Sigmoid colon (tissue), 7 donors: ENCODE results near the gene WWTR1. TPM values are rescaled to one million over a fixed set of nuclear protein-coding genes. Genes with fewer than 3 reads are reported as not detected.

ENCODE experiments used
- DNase-seq: peaks from one replicate; pipeline ENCODE4 v3.0.0-alpha.2; 2019
- H3K27ac ChIP-seq, 4 donors: fragments of 200-600 bp; sonication (generic); one replicate each; pipeline ENCODE4 v1.5.1; 2016 to 2019; ENCODE audit warnings: mild to moderate bottlenecking in 1 of 4
- H3K27me3 ChIP-seq, 3 donors: fragments of 200-600 bp; sonication (generic); one replicate each; pipeline ENCODE4 v1.5.1; 2019; ENCODE audit warnings: mild to moderate bottlenecking in 1 of 3
- H3K36me3 ChIP-seq, 4 donors: fragments of 200-600 bp; sonication (generic); one replicate each; pipeline ENCODE4 v1.5.1; 2016 to 2019
- H3K4me1 ChIP-seq, 4 donors: fragments of 200-600 bp; sonication (generic); one replicate each; pipeline ENCODE4 v1.5.1; 2017 to 2019
- H3K4me3 ChIP-seq, 4 donors: fragments of 200-600 bp; sonication (generic); one replicate each; pipeline ENCODE4 v1.5.1; 2017 to 2019; ENCODE audit warnings: mild to moderate bottlenecking in 2 of 4, moderate library complexity in 1 of 4
- H3K9me3 ChIP-seq, 4 donors: fragments of 200-600 bp in 3 of 4; sonication (generic) in 3 of 4; one replicate each; pipeline versions ENCODE4 v1.5.1 to v1.6.1; 2013 to 2019
- EP300 ChIP-seq, 4 donors: sonication (generic); formaldehyde crosslinking; IDR thresholded peaks; one replicate each; pipeline ENCODE4 v1.6.1; 2017; ENCODE audit warnings: antibody characterized with exemption in 4 of 4
- POLR2A ChIP-seq, 2 donors: fragments of 450-650 bp; IDR thresholded peaks; one replicate each; pipeline ENCODE4 v1.6.1; 2016; ENCODE audit warnings: antibody characterized with exemption in 2 of 2, mild to moderate bottlenecking in 2 of 2, moderate library complexity in 2 of 2
- POLR2AphosphoS5 ChIP-seq, 4 donors: sonication (generic); formaldehyde crosslinking; IDR thresholded peaks; one replicate each; pipeline ENCODE4 v1.6.1; 2017; ENCODE audit warnings: antibody characterized with exemption in 4 of 4
- WGBS, 2 donors: extraction: QIAGEN DNeasy Blood & Tissue Kit; methylation state at CpG; one replicate each; pipeline ENCODE4 v1.1.7; 2013; 5-methylcytosine and 5-hydroxymethylcytosine counted together
- intact Hi-C: fragments of 100-400 bp; cut with DNase I; formaldehyde crosslinking; loops from one replicate; pipeline ENCODE4 v1.15.1; 2023
- polyA plus RNA-seq, 3 donors: library from polyadenylated mRNA; stranded (reverse); fragments of 200-250 nt; gene quantifications; one replicate each; pipeline ENCODE4 v1.2.3, GENCODE V29; 2013
- total RNA-seq, 4 donors: library from RNA; depleted of rRNA; stranded (reverse); fragments of >200 nt; gene quantifications; one replicate each; pipeline ENCODE4 v1.1.0, GENCODE V29; 2016
- TF ChIP-seq, protein P1 (sequence below), 4 experiments: fragments of 450-650 bp in 3 of 4; fragments of 200-600 bp in 1 of 4; IDR thresholded peaks; one replicate each; pipeline ENCODE4 v1.5.1; 2016 to 2019; ENCODE audit warnings: antibody characterized with exemption in 4 of 4, mild to moderate bottlenecking in 3 of 4, moderate library complexity in 2 of 4
- donor health status: healthy with polysubstance abuse.
- donor health status: Bipolar disorder and iron deficiency.
- donor health status: healthy.

WWTR1 gene
- total RNA-seq: 100 to 1,000 TPM; 243 to 340 (median 317) TPM
- 10 to 100 TPM in 2 of 3 donors, 1 to 10 TPM in 1; 7.9 to 19.2 (median 15.2) TPM for polyA plus RNA-seq

GRCh38 chr3:149657926-149658743, at the start of gene WWTR1:
WWTR1 (minus strand) TSS chr3:149658025; CDS start chr3:149657306, 719 bp downstream.
- H3K27me3 ChIP-seq: no peaks in the 10 kb centered on the region
- WGBS, 2 donors: 0 to 1% methylated on average over 52 of the region's 52 CpGs
- H3K27ac ChIP-seq: peak within 1 kb of the TSS; percentile 93 to 99 (median 98)
- intact Hi-C loops: loop anchor here (2.0 to 10.0 kb wide), 6 partner anchors 59 to 703 kb away; partner anchors contain the start of gene RNF13
- peaks cover 0 to 6% (median 0%) of the 10 kb centered on the region in 4 donors for H3K36me3 ChIP-seq
- peaks cover 0 to 56% (median 50%) of the 10 kb centered on the region in 4 donors for H3K4me1 ChIP-seq
- peak; percentile 62 to 90 (median 74) for TF ChIP-seq EP300 (IDR thresholded peaks at IDR 0.05)
- TF ChIP-seq POLR2AphosphoS5 (IDR thresholded peaks at IDR 0.05): peak; percentile 97 to 99 (median 98)
- peak; percentile 91 to 97 for TF ChIP-seq POLR2A (IDR thresholded peaks at IDR 0.05)
- TF ChIP-seq, protein P1, sequence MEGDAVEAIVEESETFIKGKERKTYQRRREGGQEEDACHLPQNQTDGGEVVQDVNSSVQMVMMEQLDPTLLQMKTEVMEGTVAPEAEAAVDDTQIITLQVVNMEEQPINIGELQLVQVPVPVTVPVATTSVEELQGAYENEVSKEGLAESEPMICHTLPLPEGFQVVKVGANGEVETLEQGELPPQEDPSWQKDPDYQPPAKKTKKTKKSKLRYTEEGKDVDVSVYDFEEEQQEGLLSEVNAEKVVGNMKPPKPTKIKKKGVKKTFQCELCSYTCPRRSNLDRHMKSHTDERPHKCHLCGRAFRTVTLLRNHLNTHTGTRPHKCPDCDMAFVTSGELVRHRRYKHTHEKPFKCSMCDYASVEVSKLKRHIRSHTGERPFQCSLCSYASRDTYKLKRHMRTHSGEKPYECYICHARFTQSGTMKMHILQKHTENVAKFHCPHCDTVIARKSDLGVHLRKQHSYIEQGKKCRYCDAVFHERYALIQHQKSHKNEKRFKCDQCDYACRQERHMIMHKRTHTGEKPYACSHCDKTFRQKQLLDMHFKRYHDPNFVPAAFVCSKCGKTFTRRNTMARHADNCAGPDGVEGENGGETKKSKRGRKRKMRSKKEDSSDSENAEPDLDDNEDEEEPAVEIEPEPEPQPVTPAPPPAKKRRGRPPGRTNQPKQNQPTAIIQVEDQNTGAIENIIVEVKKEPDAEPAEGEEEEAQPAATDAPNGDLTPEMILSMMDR (IDR thresholded peaks at IDR 0.05): no peak
- DNase-seq: peak; percentile 99
- peak within 1 kb of the TSS; percentile 57 to 81 (median 72) for H3K4me3 ChIP-seq
- no peaks in the 10 kb centered on the region for H3K9me3 ChIP-seq

GRCh38 chr3:149706905-149707304, 49.1 kb upstream of the WWTR1 start:
- DNase-seq: no peak
- Histone ChIP-seq H3K36me3 (no peaks in the 10 kb centered on the region), H3K4me3 (no peak overlapping the region), H3K4me1 (no peaks in the 10 kb centered on the region), H3K9me3 (no peaks in the 10 kb centered on the region), H3K27me3 (no peaks in the 10 kb centered on the region), H3K27ac (peak overlapping the region in 1 of 4 donors; percentile 19)
- 79% methylated on average over 3 of the region's 3 CpGs for WGBS, 2 donors
- TF ChIP-seq POLR2AphosphoS5 (IDR thresholded peaks at IDR 0.05) (no peak), POLR2A (IDR thresholded peaks at IDR 0.05) (no peak), EP300 (IDR thresholded peaks at IDR 0.05) (no peak)
- TF ChIP-seq, protein P1 (IDR thresholded peaks at IDR 0.05): no peak
- intact Hi-C loops: no loop called here

GRCh38 chr3:149705416-149705815, 47.6 kb upstream of the WWTR1 start:
- Histone ChIP-seq H3K36me3 (no peaks in the 10 kb centered on the region), H3K4me3 (no peak overlapping the region), H3K4me1 (no peaks in the 10 kb centered on the region), H3K27ac (no peak overlapping the region), H3K27me3 (no peaks in the 10 kb centered on the region), H3K9me3 (no peaks in the 10 kb centered on the region)
- intact Hi-C loops: no loop called here
- DNase-seq: no peak
- TF ChIP-seq EP300 (IDR thresholded peaks at IDR 0.05): no peak
- TF ChIP-seq POLR2A (IDR thresholded peaks at IDR 0.05): no peak
- no peak for TF ChIP-seq POLR2AphosphoS5 (IDR thresholded peaks at IDR 0.05)
- TF ChIP-seq, protein P1 (IDR thresholded peaks at IDR 0.05): no peak

DNA sequence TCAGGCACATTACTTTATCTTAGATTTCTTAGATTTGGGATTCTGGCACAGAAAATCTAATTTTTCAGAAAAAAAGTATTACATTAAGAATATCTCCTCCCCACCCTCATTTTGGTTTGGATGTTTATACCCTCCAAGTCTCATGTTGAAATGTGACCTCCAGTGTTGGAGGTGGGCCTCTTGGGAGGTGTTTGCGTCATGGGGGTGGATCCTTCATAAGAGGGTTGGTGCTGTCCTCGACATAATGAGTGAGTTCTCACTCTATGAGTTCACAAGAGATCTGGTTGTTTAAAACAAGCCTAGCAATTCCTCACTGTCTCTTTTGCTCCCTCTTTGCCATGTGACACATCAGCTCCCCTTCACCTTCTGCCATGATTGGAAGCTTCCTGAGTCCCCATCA, 45.6 kb upstream of the WWTR1 start:
- H3K27me3 ChIP-seq: no peaks in the 10 kb centered on the region
- H3K27ac ChIP-seq: peak overlapping the region in 2 of 4 donors; percentile 21 to 41
- H3K4me1 ChIP-seq: no peaks in the 10 kb centered on the region
- 75 to 82% methylated on average over 2 of the region's 2 CpGs for WGBS, 2 donors
- peak; percentile 89 for DNase-seq
- H3K36me3 ChIP-seq: no peaks in the 10 kb centered on the region
- TF ChIP-seq POLR2A (IDR thresholded peaks at IDR 0.05): no peak
- TF ChIP-seq, protein P1 (IDR thresholded peaks at IDR 0.05): no peak
- peak in 1 of 4 donors; percentile 29 for TF ChIP-seq POLR2AphosphoS5 (IDR thresholded peaks at IDR 0.05)
- H3K4me3 ChIP-seq: no peak overlapping the region
- intact Hi-C loops: no loop called here
- H3K9me3 ChIP-seq: peaks cover 0 to 7% (median 2%) of the 10 kb centered on the region in 4 donors
